Measurements from ENCODE around the gene ZNF57.
"Not testable (repeated sequence)": the region's sequence is repeated elsewhere in the genome, so short reads cannot be mapped to it uniquely, and the experiment has no call there.

The ZNF57 gene

GRCh38 chr19:2950286-2951124 lies 49.8 kb downstream of the ZNF57 start:
- in situ Hi-C loops (cut with MboI; ENCODE audit: low sequenced_read_pairs) = no loop called here

GRCh38 chr19:2952953-2953481 lies 52.3 kb downstream of the ZNF57 start:
- in situ Hi-C loops (cut with MboI; ENCODE audit: low sequenced_read_pairs) = no loop called here

- in situ Hi-C loops (cut with MboI; ENCODE audit: low sequenced_read_pairs) = no loop called here
Observed at GRCh38 chr19:2957160-2957559, 56.4 kb downstream of the ZNF57 start.

GRCh38 chr19:2960120-2960519 lies 59.4 kb downstream of the ZNF57 start:
- in situ Hi-C loops (cut with MboI; ENCODE audit: low sequenced_read_pairs) = no loop called here

- in situ Hi-C loops (cut with MboI; ENCODE audit: low sequenced_read_pairs) = no loop called here
Observed at GRCh38 chr19:2962018-2962670, 61.4 kb downstream of the ZNF57 start.

- in situ Hi-C loops (cut with MboI; ENCODE audit: low sequenced_read_pairs) = no loop called here
Observed at GRCh38 chr19:2963122-2963521, 62.4 kb downstream of the ZNF57 start.

GRCh38 chr19:2963631-2964030 lies 62.9 kb downstream of the ZNF57 start:
- in situ Hi-C loops (cut with MboI; ENCODE audit: low sequenced_read_pairs) = not testable (repeated sequence)

- in situ Hi-C loops (cut with MboI; ENCODE audit: low sequenced_read_pairs) = no loop called here
Observed at GRCh38 chr19:2964874-2965273, 64.1 kb downstream of the ZNF57 start.

GRCh38 chr19:2967972-2968371 lies 67.2 kb downstream of the ZNF57 start:
- in situ Hi-C loops (cut with MboI; ENCODE audit: low sequenced_read_pairs) = no loop called here
